ENCODE results near the gene LIN54.
"Not testable (repeated sequence)": the region's sequence is repeated elsewhere in the genome, so short reads cannot be mapped to it uniquely, and the experiment has no call there.

LIN54 gene

GRCh38 chr4:83011689-83012199 is 1.1 kb upstream of the LIN54 start:
- no peak for DNase-seq

DNA sequence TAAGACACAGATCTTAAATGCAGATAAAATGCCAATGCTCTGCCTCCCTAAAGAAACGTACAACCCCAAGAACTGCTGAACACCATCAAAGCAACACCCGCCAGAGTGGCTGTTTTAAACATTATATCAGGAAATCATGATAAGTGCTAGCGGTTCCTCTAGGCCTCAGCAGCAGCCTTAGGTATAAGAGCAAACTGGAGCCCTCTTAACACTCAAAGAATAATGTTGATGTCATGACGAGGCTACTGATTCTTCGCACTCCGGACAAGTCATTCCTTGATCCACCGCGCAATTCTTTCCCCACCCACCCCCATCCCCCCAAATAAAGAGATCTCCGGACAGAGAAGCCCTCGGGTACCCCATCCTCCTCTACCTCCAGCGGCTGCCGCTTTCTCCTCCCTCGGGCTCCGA is 507 bp downstream of the LIN54 start:
- DNase-seq, result no peak

GRCh38 chr4:83009529-83009928 is 1.1 kb downstream of the LIN54 start:
- DNase-seq, result no peak

- DNase-seq, result not testable (repeated sequence)
Measured at GRCh38 chr4:83003044-83003791, 7.4 kb downstream of the LIN54 start.

- DNase-seq, result no peak
Measured at GRCh38 chr4:83002329-83002728, 8.3 kb downstream of the LIN54 start.

GRCh38 chr4:82998898-82999297 is 11.7 kb downstream of the LIN54 start:
- no peak for DNase-seq

- DNase-seq, result no peak
Measured at GRCh38 chr4:82994834-82995233, 15.8 kb downstream of the LIN54 start.

GRCh38 chr4:82989575-82990429 is 20.8 kb downstream of the LIN54 start:
- DNase-seq, result no peak

- no peak for DNase-seq
Measured at GRCh38 chr4:82988323-82988832, 22.2 kb downstream of the LIN54 start.

DNA sequence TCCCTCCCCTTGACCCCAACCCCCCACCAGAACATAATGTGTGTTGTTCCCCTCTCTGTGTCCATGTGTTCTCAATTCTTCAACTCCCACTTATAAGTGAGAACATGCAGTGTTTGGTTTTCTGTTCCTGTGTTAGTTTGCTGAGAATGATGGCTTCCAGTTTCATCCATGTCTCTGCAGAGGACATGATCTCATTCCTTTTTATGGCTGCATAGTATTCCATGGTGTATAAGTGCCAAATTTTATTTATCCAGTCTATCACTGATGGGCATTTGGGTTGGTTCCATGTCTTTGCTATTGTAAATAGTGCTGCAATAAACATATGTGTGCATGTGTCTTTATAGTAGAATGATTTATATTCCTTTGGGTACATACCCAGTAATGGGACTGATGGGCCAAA is 23.1 kb downstream of the LIN54 start:
- DNase-seq, result not testable (repeated sequence)

GRCh38 chr4:82984459-82984858 is 26.2 kb downstream of the LIN54 start:
- DNase-seq, result no peak

GRCh38 chr4:82983444-82983843 is 27.2 kb downstream of the LIN54 start:
- DNase-seq, result no peak

DNA sequence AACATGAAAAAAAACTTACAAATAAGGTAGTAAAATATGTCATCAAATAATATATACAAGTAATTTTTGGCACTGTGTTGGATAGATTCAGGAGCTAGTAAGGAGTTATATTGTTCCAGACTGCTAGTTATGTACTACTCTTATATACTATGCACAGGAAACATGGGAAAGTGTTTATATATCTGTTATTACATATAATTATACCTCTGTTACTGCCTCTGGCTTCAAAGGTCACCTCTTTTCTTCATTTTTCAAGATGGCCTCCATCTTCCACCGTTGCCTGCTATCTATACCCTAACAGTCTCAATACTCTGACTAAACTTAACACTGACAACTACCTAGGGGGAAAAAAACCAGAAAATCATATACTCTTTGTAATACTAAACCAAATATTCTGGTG is 29.5 kb downstream of the LIN54 start:
- DNase-seq, result no peak

- no peak for DNase-seq
Measured at GRCh38 chr4:82975792-82976191, 34.8 kb downstream of the LIN54 start.

- DNase-seq, result no peak
Measured at GRCh38 chr4:82969414-82969813, 41.2 kb downstream of the LIN54 start.

DNA sequence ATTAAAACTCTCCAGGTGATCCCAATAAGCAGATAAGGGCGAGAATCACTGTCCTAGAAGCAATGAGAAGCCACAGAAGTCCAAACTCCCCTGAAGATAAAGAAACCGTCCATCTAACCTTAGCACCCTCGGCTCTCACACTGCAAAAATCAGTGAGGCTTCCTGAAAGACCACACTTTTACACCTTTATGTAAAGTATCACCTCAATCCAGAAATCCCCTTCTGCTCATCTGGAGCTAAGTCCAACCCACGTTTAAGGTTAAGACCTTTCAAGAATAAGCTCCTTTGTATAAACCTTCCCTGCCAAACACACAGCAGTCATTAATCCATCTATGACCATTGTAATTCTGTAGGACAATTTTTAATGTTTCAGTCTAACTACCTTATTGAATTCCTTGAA is 41.7 kb downstream of the LIN54 start:
- DNase-seq, result no peak

GRCh38 chr4:82965763-82966162 is 44.9 kb downstream of the LIN54 start:
- DNase-seq, result no peak

- DNase-seq, result no peak
Measured at GRCh38 chr4:82957045-82957444, 53.6 kb downstream of the LIN54 start.

GRCh38 chr4:82954212-82954611 is 56.4 kb downstream of the LIN54 start:
- no peak for DNase-seq

GRCh38 chr4:82951196-82951595 is 59.4 kb downstream of the LIN54 start:
- DNase-seq, result no peak

DNA sequence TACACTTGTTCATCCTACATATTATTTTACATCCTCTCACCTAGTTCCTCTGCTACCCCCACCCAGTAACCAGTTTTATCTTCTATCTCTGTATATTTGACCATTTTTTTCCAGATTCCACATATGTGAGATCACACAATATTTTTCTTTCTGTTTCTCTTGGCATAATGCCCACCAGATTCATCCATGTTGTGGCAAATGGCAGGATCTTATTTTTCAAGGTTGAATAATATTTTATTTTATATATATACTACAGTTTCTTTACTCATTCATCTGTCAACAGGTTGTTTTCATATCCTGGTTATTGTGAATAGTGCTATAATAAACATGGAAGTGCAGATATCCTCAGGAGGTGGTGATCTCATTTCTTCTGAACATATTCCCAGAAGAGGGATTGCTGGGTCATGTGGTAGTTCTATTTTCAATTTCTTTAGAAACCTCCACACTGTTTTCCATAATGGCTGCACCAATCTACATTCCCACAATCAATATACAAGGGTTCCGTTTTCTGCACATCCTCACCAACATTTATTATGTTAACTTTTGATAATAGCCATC is 61.9 kb downstream of the LIN54 start:
- DNase-seq, result no peak

- no peak for DNase-seq
Measured at GRCh38 chr4:82947498-82947897, 63.1 kb downstream of the LIN54 start.

DNA sequence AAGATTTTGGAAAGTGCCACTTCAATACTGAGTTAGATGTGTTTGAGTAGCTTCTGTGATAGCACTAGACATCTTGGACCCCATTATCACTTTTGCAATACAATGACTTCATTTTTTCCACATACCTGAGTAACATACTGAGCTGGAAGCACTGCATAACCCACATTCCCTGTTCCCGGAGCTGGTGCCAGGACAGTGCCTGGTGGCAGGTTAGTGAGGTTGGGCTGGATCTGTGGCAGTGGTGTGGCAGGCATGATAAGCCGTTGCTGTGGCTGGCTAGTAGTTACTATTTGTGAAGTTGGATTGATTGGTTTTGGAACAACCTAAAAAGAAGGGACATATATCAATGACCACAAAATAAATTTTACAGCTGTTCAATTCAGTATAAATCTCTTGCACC is 71.2 kb downstream of the LIN54 start:
- no peak for DNase-seq

- no peak for DNase-seq
Measured at GRCh38 chr4:82934441-82934840, 76.2 kb downstream of the LIN54 start.

Data from stimulated activated CD4-positive, alpha-beta T cell treated with anti-CD3 and anti-CD28 coated beads, Interleukin-4, amount 100 ng/mL, for 24 hours (primary cell).